A549 (cell line): Measurements from ENCODE around the gene IMPA2.

Source experiments
- CEBPB ChIP-seq, 2 experiments: fragments of >200 bp in 1 of 2; sonication (Bioruptor Twin) in 1 of 2; formaldehyde crosslinking in 1 of 2; IDR thresholded peaks; 2 replicates each; pipeline ENCODE4 v1.6.1; 2012 to 2016
- CTCF ChIP-seq: fragments of >200 bp; sonication (Bioruptor Twin); formaldehyde crosslinking; IDR thresholded peaks from 3 replicates; pipeline ENCODE4 v1.5.1; 2016
- EP300 ChIP-seq, 2 experiments: fragments of >200 bp; sonication (Bioruptor Twin); formaldehyde crosslinking; IDR thresholded peaks; 2 replicates in 1 of 2; 3 replicates in 1 of 2; pipeline ENCODE4 v1.6.1; 2016 to 2017
- GATA3 ChIP-seq: IDR thresholded peaks from 2 replicates; pipeline ENCODE4 v1.6.1; 2012; ENCODE audit warnings: borderline replicate concordance
- HMGXB4 ChIP-seq: fragments of 250-450 bp; sonication (Bioruptor Pico); IDR thresholded peaks from 2 replicates; pipeline ENCODE4 v1.5.0; 2021; ENCODE audit warnings: mild to moderate bottlenecking, moderate library complexity, borderline replicate concordance
- HOXB5 ChIP-seq: fragments of 250-450 bp; sonication (Bioruptor Pico); IDR thresholded peaks from 2 replicates; pipeline ENCODE4 v1.5.0; 2020; ENCODE audit warnings: mild to moderate bottlenecking, moderate library complexity
- MAFK ChIP-seq: fragments of 450-650 bp; IDR thresholded peaks from 2 replicates; pipeline ENCODE4 v1.6.1; 2014; ENCODE audit not compliant: partially characterized antibody
- NR3C1 ChIP-seq: fragments of >200 bp; sonication (Bioruptor Twin); formaldehyde crosslinking; IDR thresholded peaks from 3 replicates; pipeline ENCODE4 v1.6.1; 2017
- POLR2A ChIP-seq: IDR thresholded peaks from 2 replicates; pipeline ENCODE4 v1.6.1; 2012; ENCODE audit warnings: mild to moderate bottlenecking, low read length
- SREBF2 ChIP-seq: fragments of 450-650 bp; IDR thresholded peaks from 2 replicates; pipeline ENCODE4 v1.6.1; 2014; ENCODE audit warnings: mild to moderate bottlenecking, moderate library complexity
- USF2 ChIP-seq: fragments of 450-650 bp; IDR thresholded peaks from 2 replicates; pipeline ENCODE4 v1.6.1; 2014; ENCODE audit warnings: antibody characterized with exemption
- ZFP36 ChIP-seq: fragments of 450-650 bp; IDR thresholded peaks from 2 replicates; pipeline ENCODE4 v1.6.1; 2014; ENCODE audit warnings: borderline replicate concordance; ENCODE audit not compliant: partially characterized antibody
- TF ChIP-seq, protein P1 (sequence below): fragments of 200-600 bp; sonication (generic); IDR thresholded peaks from 2 replicates; pipeline ENCODE4 v1.6.1; 2016; ENCODE audit warnings: antibody characterized with exemption, mild to moderate bottlenecking, moderate library complexity

GRCh38 chr18:11955239-11956029, 25.9 kb upstream of the IMPA2 start:
- TF ChIP-seq CEBPB (IDR thresholded peaks at IDR 0.05) (peak; percentile 74 to 95; a peak in 3 of 4 replicates), ZFP36 (no peak), GATA3 (no peak), HMGXB4 (CRISPR knock-in tag) (no peak), NR3C1 (no peak), CTCF (no peak), HOXB5 (CRISPR knock-in tag) (no peak), MAFK (no peak), USF2 (no peak), POLR2A (no peak), EP300 (IDR thresholded peaks at IDR 0.05) (no peak), SREBF2 (no peak)
- TF ChIP-seq, protein P1, sequence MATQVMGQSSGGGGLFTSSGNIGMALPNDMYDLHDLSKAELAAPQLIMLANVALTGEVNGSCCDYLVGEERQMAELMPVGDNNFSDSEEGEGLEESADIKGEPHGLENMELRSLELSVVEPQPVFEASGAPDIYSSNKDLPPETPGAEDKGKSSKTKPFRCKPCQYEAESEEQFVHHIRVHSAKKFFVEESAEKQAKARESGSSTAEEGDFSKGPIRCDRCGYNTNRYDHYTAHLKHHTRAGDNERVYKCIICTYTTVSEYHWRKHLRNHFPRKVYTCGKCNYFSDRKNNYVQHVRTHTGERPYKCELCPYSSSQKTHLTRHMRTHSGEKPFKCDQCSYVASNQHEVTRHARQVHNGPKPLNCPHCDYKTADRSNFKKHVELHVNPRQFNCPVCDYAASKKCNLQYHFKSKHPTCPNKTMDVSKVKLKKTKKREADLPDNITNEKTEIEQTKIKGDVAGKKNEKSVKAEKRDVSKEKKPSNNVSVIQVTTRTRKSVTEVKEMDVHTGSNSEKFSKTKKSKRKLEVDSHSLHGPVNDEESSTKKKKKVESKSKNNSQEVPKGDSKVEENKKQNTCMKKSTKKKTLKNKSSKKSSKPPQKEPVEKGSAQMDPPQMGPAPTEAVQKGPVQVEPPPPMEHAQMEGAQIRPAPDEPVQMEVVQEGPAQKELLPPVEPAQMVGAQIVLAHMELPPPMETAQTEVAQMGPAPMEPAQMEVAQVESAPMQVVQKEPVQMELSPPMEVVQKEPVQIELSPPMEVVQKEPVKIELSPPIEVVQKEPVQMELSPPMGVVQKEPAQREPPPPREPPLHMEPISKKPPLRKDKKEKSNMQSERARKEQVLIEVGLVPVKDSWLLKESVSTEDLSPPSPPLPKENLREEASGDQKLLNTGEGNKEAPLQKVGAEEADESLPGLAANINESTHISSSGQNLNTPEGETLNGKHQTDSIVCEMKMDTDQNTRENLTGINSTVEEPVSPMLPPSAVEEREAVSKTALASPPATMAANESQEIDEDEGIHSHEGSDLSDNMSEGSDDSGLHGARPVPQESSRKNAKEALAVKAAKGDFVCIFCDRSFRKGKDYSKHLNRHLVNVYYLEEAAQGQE = no peak
